K562 (cell line): Measurements from ENCODE around the gene ARHGAP18. TPM values are rescaled to one million over a fixed set of nuclear protein-coding genes. Genes with fewer than 3 reads are reported as not detected.
A peak's percentile ranks its signal among the peaks of the same experiment; 100 is the strongest.

Experiments
- CHD2 ChIP-seq: IDR thresholded peaks from 2 replicates; pipeline ENCODE4 v1.6.1; 2011; ENCODE audit warnings: low read depth, low read length
- CTBP1 ChIP-seq: fragments of 450-650 bp; IDR thresholded peaks from 2 replicates; pipeline ENCODE4 v1.6.1; 2016; ENCODE audit warnings: borderline replicate concordance
- EP300 ChIP-seq: IDR thresholded peaks from 2 replicates; pipeline ENCODE4 v1.6.1; 2012; ENCODE audit warnings: low read length, improper control_type of control experiment
- MAFG ChIP-seq: fragments of 450-650 bp; conservative IDR thresholded peaks from 2 replicates; pipeline ENCODE4 v1.6.1; 2016; ENCODE audit warnings: missing genetic modification characterization, missing compliant biosample characterization
- POLR2AphosphoS5 ChIP-seq: IDR thresholded peaks from 2 replicates; pipeline ENCODE4 v1.6.1; 2011; ENCODE audit warnings: mild to moderate bottlenecking, low read depth, low read length, moderate library complexity; ENCODE audit not compliant: control insufficient read depth, insufficient read depth
- RBM14 ChIP-seq: fragments of 200-400 bp; formaldehyde crosslinking; IDR thresholded peaks from 2 replicates; pipeline ENCODE4 v1.6.1; 2018; ENCODE audit warnings: low read depth, mild to moderate bottlenecking, low read length, moderate library complexity, borderline replicate concordance; ENCODE audit not compliant: insufficient read depth
- RBM17 ChIP-seq: fragments of 200-400 bp; formaldehyde crosslinking; IDR thresholded peaks from 2 replicates; pipeline ENCODE4 v1.6.1; 2017; ENCODE audit warnings: low read depth, mild to moderate bottlenecking, low read length, borderline replicate concordance
- SMARCE1 ChIP-seq: fragments of 450-650 bp; IDR thresholded peaks from 2 replicates; pipeline ENCODE4 v1.7.1; 2016; ENCODE audit warnings: mild to moderate bottlenecking
- TEAD1 ChIP-seq, 2 experiments: fragments of 450-650 bp in 1 of 2; sonication (generic) in 1 of 2; formaldehyde crosslinking; IDR thresholded peaks; 2 replicates each; pipeline versions ENCODE4 v1.4.0 to v1.8.0; 2020 to 2022; ENCODE audit warnings: mild to moderate bottlenecking in 2 of 2, missing genetic modification reagents in 1 of 2
- polyA plus RNA-seq, 8 experiments: library from polyadenylated mRNA; depleted of rRNA in 4 of 8; stranded (reverse) in 5 of 8; unstranded in 3 of 8; fragments of >200 nt; fragmentation: Nextera tagmentation in 2 of 8; fragmentation: Illumina TruSeq in 1 of 8; extraction: Ambion mirVana in 2 of 8; extraction: Trizol in 1 of 8; gene quantifications; 2 replicates each; pipeline versions ENCODE4 v1.2.1 to v1.2.3, GENCODE V29; 2011 to 2014; ENCODE audit warnings: inconsistent platforms in 1 of 8, missing spikeins in 1 of 8
- total RNA-seq, 7 experiments: library from RNA; depleted of rRNA in 6 of 7; stranded (reverse); fragments of >200 nt in 6 of 7; fragmentation: Illumina TruSeq in 2 of 7; extraction: Trizol in 2 of 7; gene quantifications; 2 replicates each; pipeline versions ENCODE4 v1.2.1 to v1.2.3, GENCODE V29; 2011 to 2021; ENCODE audit warnings: low replicate concordance in 1 of 7
- TF ChIP-seq, protein P1 (sequence below): fragments of 450-650 bp; IDR thresholded peaks from 2 replicates; pipeline ENCODE4 v1.6.1; 2016; ENCODE audit warnings: mild to moderate bottlenecking, moderate library complexity

Gene ARHGAP18
- total and polyA plus RNA-seq, 9 of the 15 experiments (the other 6 are each of a cell fraction or from before 2014, with no cell fraction given) = 13.3 to 29.7 (median 21.1) TPM

DNA sequence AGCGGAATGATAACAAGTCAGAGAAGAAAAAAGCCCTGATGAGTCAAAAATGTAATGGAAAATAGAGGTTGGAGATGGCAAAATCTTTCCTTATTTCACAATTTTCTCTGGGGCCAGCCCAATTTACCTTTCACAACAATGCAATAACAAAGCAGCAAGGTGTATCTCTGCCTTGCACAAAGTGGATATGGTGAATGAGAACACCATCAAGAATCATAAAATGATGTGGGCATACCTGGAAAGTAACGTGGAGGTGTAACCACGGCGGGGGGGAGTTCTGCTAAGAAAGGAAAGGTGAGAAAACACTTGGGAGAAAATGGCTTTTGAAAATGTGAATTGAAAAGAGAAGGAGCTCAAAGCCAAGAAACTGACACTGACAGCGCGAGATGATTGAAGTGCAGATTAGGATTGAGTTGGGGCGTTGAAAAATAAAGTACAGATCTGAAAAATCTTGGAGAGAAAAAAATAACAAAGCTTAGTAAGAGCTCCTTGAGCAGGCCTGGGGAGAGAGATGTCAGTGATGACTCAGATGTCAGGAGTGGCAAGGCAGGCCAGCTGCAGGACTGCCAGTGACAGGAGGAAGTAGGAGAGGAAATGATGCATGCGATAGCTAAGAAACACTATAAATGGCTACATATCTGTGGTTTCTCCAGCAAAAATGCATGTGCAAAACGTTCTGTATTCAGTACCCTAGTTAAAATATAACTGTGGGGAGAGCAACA is 26.2 kb downstream of the ARHGAP18 start (continued):
- TF ChIP-seq RBM17 (no peak), MAFG (tag) (peak; percentile 62), RBM14 (no peak), POLR2AphosphoS5 (peak; percentile 74; the same call in 1 of the 2 replicates), CHD2 (no peak), CTBP1 (peak; percentile 90), TEAD1 (CRISPR knock-in tag; IDR thresholded peaks at IDR 0.05) (peak in 1 of 2 experiments; percentile 85; a peak in 3 of 4 replicates), EP300 (peak; percentile 88), SMARCE1 (peak; percentile 98)
- TF ChIP-seq, protein P1, sequence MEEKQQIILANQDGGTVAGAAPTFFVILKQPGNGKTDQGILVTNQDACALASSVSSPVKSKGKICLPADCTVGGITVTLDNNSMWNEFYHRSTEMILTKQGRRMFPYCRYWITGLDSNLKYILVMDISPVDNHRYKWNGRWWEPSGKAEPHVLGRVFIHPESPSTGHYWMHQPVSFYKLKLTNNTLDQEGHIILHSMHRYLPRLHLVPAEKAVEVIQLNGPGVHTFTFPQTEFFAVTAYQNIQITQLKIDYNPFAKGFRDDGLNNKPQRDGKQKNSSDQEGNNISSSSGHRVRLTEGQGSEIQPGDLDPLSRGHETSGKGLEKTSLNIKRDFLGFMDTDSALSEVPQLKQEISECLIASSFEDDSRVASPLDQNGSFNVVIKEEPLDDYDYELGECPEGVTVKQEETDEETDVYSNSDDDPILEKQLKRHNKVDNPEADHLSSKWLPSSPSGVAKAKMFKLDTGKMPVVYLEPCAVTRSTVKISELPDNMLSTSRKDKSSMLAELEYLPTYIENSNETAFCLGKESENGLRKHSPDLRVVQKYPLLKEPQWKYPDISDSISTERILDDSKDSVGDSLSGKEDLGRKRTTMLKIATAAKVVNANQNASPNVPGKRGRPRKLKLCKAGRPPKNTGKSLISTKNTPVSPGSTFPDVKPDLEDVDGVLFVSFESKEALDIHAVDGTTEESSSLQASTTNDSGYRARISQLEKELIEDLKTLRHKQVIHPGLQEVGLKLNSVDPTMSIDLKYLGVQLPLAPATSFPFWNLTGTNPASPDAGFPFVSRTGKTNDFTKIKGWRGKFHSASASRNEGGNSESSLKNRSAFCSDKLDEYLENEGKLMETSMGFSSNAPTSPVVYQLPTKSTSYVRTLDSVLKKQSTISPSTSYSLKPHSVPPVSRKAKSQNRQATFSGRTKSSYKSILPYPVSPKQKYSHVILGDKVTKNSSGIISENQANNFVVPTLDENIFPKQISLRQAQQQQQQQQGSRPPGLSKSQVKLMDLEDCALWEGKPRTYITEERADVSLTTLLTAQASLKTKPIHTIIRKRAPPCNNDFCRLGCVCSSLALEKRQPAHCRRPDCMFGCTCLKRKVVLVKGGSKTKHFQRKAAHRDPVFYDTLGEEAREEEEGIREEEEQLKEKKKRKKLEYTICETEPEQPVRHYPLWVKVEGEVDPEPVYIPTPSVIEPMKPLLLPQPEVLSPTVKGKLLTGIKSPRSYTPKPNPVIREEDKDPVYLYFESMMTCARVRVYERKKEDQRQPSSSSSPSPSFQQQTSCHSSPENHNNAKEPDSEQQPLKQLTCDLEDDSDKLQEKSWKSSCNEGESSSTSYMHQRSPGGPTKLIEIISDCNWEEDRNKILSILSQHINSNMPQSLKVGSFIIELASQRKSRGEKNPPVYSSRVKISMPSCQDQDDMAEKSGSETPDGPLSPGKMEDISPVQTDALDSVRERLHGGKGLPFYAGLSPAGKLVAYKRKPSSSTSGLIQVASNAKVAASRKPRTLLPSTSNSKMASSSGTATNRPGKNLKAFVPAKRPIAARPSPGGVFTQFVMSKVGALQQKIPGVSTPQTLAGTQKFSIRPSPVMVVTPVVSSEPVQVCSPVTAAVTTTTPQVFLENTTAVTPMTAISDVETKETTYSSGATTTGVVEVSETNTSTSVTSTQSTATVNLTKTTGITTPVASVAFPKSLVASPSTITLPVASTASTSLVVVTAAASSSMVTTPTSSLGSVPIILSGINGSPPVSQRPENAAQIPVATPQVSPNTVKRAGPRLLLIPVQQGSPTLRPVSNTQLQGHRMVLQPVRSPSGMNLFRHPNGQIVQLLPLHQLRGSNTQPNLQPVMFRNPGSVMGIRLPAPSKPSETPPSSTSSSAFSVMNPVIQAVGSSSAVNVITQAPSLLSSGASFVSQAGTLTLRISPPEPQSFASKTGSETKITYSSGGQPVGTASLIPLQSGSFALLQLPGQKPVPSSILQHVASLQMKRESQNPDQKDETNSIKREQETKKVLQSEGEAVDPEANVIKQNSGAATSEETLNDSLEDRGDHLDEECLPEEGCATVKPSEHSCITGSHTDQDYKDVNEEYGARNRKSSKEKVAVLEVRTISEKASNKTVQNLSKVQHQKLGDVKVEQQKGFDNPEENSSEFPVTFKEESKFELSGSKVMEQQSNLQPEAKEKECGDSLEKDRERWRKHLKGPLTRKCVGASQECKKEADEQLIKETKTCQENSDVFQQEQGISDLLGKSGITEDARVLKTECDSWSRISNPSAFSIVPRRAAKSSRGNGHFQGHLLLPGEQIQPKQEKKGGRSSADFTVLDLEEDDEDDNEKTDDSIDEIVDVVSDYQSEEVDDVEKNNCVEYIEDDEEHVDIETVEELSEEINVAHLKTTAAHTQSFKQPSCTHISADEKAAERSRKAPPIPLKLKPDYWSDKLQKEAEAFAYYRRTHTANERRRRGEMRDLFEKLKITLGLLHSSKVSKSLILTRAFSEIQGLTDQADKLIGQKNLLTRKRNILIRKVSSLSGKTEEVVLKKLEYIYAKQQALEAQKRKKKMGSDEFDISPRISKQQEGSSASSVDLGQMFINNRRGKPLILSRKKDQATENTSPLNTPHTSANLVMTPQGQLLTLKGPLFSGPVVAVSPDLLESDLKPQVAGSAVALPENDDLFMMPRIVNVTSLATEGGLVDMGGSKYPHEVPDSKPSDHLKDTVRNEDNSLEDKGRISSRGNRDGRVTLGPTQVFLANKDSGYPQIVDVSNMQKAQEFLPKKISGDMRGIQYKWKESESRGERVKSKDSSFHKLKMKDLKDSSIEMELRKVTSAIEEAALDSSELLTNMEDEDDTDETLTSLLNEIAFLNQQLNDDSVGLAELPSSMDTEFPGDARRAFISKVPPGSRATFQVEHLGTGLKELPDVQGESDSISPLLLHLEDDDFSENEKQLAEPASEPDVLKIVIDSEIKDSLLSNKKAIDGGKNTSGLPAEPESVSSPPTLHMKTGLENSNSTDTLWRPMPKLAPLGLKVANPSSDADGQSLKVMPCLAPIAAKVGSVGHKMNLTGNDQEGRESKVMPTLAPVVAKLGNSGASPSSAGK = no peak
